ENCODE measurements around the gene CELSR3.

Gene CELSR3

GRCh38 chr3:48693826-48694225 is 31.1 kb upstream of the CELSR3 start:
- DNase-seq (ENCODE audit: low read depth) = no peak
- TF ChIP-seq CTCF (conservative IDR thresholded peaks at IDR 0.05; ENCODE audit: low read length) = no peak
- peak overlapping the region; percentile 50 for H3K4me3 ChIP-seq (ENCODE audit: low read length)

GRCh38 chr3:48692551-48692950 is 29.9 kb upstream of the CELSR3 start:
- no peak for DNase-seq (ENCODE audit: low read depth)
- no peak for TF ChIP-seq CTCF (conservative IDR thresholded peaks at IDR 0.05; ENCODE audit: low read length)
- H3K4me3 ChIP-seq (ENCODE audit: low read length) = no peak overlapping the region

- no peak overlapping the region for H3K4me3 ChIP-seq (ENCODE audit: low read length)
- no peak for DNase-seq (ENCODE audit: low read depth)
- TF ChIP-seq CTCF (conservative IDR thresholded peaks at IDR 0.05; ENCODE audit: low read length) = no peak
Observed at GRCh38 chr3:48690846-48691458, 28.3 kb upstream of the CELSR3 start.

- no peak for DNase-seq (ENCODE audit: low read depth)
- no peak for TF ChIP-seq CTCF (conservative IDR thresholded peaks at IDR 0.05; ENCODE audit: low read length)
- no peak overlapping the region for H3K4me3 ChIP-seq (ENCODE audit: low read length)
Observed at GRCh38 chr3:48689384-48689783, 26.7 kb upstream of the CELSR3 start.

- DNase-seq (ENCODE audit: low read depth) = no peak
- no peak for TF ChIP-seq CTCF (conservative IDR thresholded peaks at IDR 0.05; ENCODE audit: low read length)
- H3K4me3 ChIP-seq (ENCODE audit: low read length) = no peak overlapping the region
Observed at GRCh38 chr3:48688737-48689075, 26.0 kb upstream of the CELSR3 start.

- H3K4me3 ChIP-seq (ENCODE audit: low read length) = no peak overlapping the region
- TF ChIP-seq CTCF (conservative IDR thresholded peaks at IDR 0.05; ENCODE audit: low read length) = no peak
- no peak for DNase-seq (ENCODE audit: low read depth)
Observed at GRCh38 chr3:48688032-48688736, 25.5 kb upstream of the CELSR3 start.

GRCh38 chr3:48687220-48687678 is 24.6 kb upstream of the CELSR3 start:
- DNase-seq (ENCODE audit: low read depth) = no peak
- no peak overlapping the region for H3K4me3 ChIP-seq (ENCODE audit: low read length)
- TF ChIP-seq CTCF (conservative IDR thresholded peaks at IDR 0.05; ENCODE audit: low read length) = no peak

All from AG10803 (cell line).